HUES48 (cell line): ENCODE measurements around the gene TNS1.

Source experiments
- H3K27ac ChIP-seq: one replicate; pipeline ENCODE4 v1.7.0; 2013; ENCODE audit warnings: low read depth, low read length, inconsistent platforms
- H3K27me3 ChIP-seq: 2 replicates; pipeline ENCODE4 v1.6.1; 2013; ENCODE audit warnings: mild to moderate bottlenecking, low read length; ENCODE audit not compliant: control insufficient read depth, insufficient read depth
- H3K36me3 ChIP-seq: 2 replicates; pipeline ENCODE4 v1.6.1; 2013; ENCODE audit warnings: low read length; ENCODE audit not compliant: control insufficient read depth, insufficient read depth
- H3K4me1 ChIP-seq: 2 replicates; pipeline ENCODE4 v1.6.1; 2013; ENCODE audit warnings: mild to moderate bottlenecking, low read length; ENCODE audit not compliant: control insufficient read depth, insufficient read depth
- H3K4me3 ChIP-seq: 2 replicates; pipeline ENCODE4 v1.5.1; 2013; ENCODE audit warnings: mild to moderate bottlenecking, low read depth, low read length
- H3K9ac ChIP-seq: 2 replicates; pipeline ENCODE4 v1.6.1; 2013; ENCODE audit warnings: mild to moderate bottlenecking, low read depth, low read length, moderate library complexity
- H3K9me3 ChIP-seq: 2 replicates; pipeline ENCODE4 v1.6.1; 2013; ENCODE audit warnings: low read length; ENCODE audit not compliant: control insufficient read depth, insufficient read depth

TNS1 gene

DNA sequence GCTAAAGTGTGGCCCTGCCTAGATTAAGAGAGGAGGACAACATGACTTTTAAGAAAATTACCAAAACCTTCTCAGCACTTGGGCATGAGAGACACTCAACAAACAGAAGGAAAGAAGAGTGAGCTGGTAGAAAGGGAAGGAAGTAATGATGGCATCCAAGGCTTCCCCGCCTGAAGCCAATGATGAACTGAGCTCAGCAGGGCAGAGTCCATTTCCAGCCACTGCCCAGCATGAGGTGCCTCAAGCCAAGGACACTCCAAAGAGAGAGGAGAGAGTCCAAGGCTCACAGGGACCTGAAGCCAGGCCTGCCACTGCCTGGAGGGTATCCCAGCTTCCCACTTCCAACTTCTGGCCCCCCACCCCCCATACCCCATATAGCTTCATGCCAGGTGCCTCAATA lies 9.5 kb upstream of the TNS1 start:
- Histone ChIP-seq H3K4me1 (peaks cover 5% of the 10 kb centered on the region), H3K9ac (no peak overlapping the region), H3K27me3 (peaks cover 49% of the 10 kb centered on the region), H3K9me3 (no peaks in the 10 kb centered on the region), H3K36me3 (no peaks in the 10 kb centered on the region), H3K4me3 (no peak overlapping the region), H3K27ac (no peak overlapping the region)

DNA sequence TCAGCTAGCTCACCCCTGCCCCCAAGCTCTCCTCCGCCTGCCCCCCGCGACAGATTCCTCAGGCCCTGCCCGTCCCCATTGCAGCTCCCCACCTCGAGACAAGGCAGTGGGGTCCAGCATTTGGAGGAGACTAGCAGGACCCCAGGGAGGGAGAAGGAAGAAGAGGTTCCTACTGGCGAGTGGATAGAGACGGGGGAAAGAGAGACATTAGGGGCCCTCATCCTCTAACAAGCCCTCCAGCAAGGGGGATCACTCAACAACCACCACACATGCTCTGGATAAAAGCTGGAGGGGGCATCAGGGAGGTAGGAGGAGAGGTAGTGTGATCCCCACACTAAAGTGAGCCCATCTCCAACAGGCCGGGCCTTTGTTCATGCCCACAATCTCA lies 8.9 kb upstream of the TNS1 start:
- Histone ChIP-seq H3K27me3 (peaks cover 49% of the 10 kb centered on the region), H3K36me3 (no peaks in the 10 kb centered on the region), H3K9ac (no peak overlapping the region), H3K4me1 (peaks cover 5% of the 10 kb centered on the region), H3K27ac (no peak overlapping the region), H3K9me3 (no peaks in the 10 kb centered on the region), H3K4me3 (no peak overlapping the region)

DNA sequence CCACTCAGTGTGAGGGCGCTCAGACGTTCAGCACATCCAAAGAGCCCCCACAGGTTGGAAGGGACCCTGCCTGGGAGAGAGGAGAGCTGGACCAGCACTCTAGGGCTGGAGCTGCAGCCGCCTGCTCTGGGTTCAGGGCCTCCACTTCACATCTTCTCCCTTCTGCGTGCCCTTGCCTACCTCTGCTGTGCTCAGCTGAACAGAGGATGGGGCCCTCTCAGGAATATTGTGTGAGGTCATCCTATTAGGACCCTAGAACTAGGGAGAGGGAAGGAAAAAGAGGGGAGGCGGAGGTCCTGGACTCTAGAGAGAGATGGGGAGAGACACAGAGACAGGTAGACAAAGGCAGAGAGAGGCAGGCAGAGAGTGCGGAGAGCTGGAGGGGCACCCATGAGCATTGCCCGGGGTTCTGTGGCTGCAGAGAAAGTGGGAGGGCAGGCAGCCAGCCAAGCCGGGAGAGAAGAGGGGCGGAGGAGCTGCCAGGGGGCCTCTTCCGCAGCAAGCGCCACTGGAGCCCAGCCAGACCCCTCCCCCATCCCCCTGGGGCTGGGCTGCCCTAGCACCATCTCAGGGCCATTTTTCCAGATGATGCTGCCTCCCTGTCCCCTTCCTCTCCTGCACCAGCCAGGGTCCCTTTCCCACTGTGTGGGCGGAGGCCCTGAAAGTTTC lies 8.3 kb upstream of the TNS1 start:
- Histone ChIP-seq H3K9ac (no peak overlapping the region), H3K27ac (no peak overlapping the region), H3K36me3 (no peaks in the 10 kb centered on the region), H3K4me3 (peak overlapping the region; percentile 66), H3K4me1 (peaks cover 5% of the 10 kb centered on the region), H3K9me3 (no peaks in the 10 kb centered on the region), H3K27me3 (peaks cover 49% of the 10 kb centered on the region)

DNA sequence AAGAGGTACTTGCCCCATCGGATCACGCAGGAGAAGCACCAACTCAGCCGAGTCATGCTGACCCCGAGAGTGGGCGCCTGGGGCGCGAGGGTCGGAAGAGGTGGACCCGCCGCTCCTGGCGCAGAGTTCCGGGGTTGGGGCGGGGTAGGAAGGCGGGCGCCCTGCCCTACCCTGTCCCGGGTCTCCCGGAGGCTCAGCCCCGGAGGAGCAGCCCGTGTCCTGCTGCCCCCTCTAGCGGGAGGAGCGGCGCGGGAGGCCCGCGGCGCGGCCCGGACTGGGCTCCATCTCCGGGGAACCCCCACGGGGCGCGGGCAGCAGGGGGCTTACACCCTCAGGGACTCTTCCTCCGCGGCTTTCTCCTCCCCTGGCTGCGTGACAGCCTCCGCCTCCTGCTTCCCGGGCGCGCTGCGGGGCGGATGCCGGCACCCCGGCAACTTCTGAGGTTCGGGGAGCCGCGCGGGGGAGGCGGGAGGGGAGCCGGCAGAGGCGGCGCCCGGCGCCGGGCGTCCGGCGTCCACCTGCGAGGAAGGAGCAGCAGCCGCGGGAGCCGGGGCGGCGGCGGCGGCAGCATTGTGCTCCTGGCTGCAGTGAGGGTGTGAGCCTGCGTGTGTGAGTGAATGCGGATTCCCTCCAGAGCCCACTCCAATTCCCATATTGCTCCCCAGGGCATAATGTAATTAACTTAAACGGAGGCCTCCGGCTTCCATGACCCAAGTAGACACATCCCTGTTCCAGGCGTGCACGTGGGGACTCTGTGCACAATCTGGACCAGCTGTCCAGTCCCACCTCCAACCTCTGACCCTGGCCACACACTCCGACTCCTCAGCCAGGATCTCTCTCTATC lies 7.6 kb upstream of the TNS1 start:
- H3K36me3 ChIP-seq, result no peaks in the 10 kb centered on the region
- H3K4me3 ChIP-seq, result peak overlapping the region; percentile 66
- H3K27me3 ChIP-seq, result peaks cover 49% of the 10 kb centered on the region
- H3K4me1 ChIP-seq, result peaks cover 5% of the 10 kb centered on the region
- H3K27ac ChIP-seq, result no peak overlapping the region
- no peak overlapping the region for H3K9ac ChIP-seq
- no peaks in the 10 kb centered on the region for H3K9me3 ChIP-seq

DNA sequence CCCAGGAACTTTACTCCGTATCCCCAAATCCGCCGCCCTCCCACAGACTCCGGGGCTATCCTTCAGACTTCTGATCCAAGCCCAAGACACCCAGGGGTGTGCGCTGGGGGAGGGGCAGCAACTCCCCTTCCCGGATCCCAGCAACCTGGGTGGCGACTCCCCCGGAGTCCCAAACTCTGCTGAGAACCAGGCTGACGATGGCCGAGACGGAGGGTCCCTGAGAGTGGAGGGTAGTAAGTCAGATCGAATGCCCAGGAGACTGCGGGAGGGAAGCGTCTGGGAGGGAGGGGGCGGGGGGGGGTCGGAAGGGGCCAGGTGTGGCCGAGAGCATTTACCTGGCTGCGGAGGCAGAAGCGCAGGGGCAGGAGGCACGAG lies 7.0 kb upstream of the TNS1 start:
- Histone ChIP-seq H3K9ac (no peak overlapping the region), H3K27ac (no peak overlapping the region), H3K27me3 (peaks cover 49% of the 10 kb centered on the region)

DNA sequence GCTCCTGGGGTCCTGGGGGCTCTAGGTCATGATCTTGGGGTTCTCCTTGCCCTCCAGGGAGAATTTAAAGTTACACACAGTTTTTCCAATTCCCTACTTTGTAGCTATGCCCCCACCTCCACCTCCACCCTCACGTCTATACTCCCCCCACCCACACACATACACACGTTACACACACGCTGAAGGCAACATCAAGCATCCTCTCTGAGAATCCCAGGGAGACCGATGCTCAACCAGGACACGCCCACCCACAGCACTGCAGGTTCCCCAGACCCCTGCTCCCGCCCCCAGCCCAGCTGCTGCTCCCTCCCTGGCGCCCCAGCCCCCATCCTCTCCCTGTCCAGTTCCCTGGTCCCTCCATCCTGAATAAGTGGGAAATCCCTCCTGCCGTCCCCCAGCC lies 6.4 kb upstream of the TNS1 start:
- Histone ChIP-seq H3K9me3 (no peaks in the 10 kb centered on the region), H3K27me3 (peaks cover 49% of the 10 kb centered on the region), H3K4me3 (peak overlapping the region; percentile 66), H3K9ac (no peak overlapping the region), H3K36me3 (no peaks in the 10 kb centered on the region), H3K27ac (no peak overlapping the region), H3K4me1 (peaks cover 5% of the 10 kb centered on the region)

More for the DNA sequence above, 7.0 kb upstream of the TNS1 start:
- no peaks in the 10 kb centered on the region for H3K9me3 ChIP-seq
- peaks cover 5% of the 10 kb centered on the region for H3K4me1 ChIP-seq
- H3K36me3 ChIP-seq, result no peaks in the 10 kb centered on the region
- H3K4me3 ChIP-seq, result peak overlapping the region; percentile 66

DNA sequence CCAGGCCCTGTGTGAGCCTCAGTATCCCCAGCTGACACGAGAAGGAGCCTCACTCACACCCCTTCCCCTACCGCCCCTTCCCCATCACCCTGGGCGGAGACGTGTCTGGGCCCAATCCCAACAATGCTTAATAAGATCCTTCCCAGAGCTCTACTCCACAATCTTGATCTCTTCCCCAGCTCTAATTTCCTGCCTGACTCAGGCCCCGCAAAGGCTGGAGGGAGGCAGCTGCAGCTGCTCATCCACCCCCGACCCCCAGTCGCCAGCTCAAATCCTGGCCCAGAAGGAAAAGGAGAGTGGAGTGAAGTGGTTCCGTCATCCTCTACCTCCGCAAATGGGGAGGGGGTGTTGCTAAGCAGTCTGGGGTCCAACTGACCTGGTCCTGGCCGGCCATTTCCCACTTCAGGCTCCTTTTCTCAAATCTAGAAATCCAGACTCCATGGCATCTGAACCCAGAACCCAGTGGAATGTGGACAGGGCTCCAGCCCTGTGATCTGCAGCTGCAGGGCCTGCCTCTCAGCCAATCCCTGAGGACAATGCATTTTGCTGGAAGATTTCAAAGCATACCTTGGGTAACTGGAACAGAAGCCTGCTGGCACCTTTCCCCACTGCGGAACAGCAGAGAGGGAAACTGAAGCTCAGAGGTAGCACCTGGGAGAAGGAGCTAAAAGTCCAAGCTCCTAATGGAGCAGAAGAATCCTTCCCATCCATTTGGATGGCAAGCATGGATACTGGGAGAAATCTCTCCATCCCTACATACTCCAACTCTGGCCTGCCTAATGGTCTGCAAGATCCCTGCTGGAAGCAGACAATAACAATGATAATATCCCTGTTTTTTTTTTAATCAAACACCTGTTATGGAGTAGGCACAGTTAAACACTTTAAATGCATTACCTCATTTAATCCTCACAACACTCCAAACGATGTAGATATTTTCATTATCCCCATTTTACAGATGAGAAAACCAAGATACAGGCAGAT lies 5.6 kb upstream of the TNS1 start:
- Histone ChIP-seq H3K9me3 (no peaks in the 10 kb centered on the region), H3K4me3 (no peak overlapping the region), H3K36me3 (no peaks in the 10 kb centered on the region), H3K9ac (no peak overlapping the region), H3K27me3 (peaks cover 49% of the 10 kb centered on the region), H3K27ac (no peak overlapping the region), H3K4me1 (peaks cover 5% of the 10 kb centered on the region)

DNA sequence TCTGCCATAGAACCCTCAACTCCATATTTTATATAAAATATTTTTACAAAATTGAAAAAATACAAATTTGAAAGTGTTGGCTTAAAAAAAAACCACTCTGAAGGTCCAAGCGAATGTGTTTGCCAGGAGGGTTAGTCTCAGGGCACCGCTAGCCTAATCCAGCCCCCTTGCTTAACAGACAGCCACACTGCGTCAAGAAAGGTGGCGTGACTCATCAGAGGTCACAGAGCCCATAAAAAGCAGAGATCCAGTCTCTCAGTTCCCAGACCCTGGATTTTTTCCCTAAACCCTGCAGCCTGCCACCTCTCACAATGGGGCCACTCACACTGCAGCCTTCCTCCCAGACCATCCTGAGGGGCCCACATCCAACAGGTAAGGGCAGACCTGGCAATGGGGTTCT lies 3.9 kb upstream of the TNS1 start:
- peaks cover 40% of the 10 kb centered on the region for H3K27me3 ChIP-seq
- peaks cover 8% of the 10 kb centered on the region for H3K4me1 ChIP-seq
- no peak overlapping the region for H3K4me3 ChIP-seq
- H3K9me3 ChIP-seq, result no peaks in the 10 kb centered on the region
- H3K9ac ChIP-seq, result no peak overlapping the region
- no peaks in the 10 kb centered on the region for H3K36me3 ChIP-seq
- no peak overlapping the region for H3K27ac ChIP-seq

DNA sequence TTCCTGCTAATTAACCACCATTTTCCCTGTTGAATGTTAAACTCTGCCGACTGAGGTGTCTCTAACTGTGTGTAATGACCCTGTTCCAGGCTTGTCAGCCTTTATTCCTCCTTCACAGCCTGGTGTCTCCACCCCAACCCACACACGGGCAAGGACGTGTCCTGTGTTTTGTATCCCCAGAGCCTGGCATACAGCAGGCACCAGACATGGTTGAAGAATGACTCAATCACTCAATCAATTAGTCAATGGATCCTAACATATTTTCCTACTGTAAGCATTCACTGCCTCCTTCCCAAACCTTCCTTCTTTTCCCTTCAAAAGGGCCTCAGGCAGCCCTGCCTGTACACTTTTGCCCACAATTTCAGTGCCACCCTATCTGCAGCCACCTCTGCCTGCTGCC lies 2.7 kb upstream of the TNS1 start:
- no peaks in the 10 kb centered on the region for H3K36me3 ChIP-seq
- no peaks in the 10 kb centered on the region for H3K9me3 ChIP-seq
- H3K27ac ChIP-seq, result no peak overlapping the region
- H3K9ac ChIP-seq, result no peak overlapping the region
- 0 out of 2 replicates have a peak, but pooled peaks cover 4% of the 10 kb centered on the region for H3K4me1 ChIP-seq
- peaks cover 27% of the 10 kb centered on the region for H3K27me3 ChIP-seq
- no peak overlapping the region for H3K4me3 ChIP-seq

DNA sequence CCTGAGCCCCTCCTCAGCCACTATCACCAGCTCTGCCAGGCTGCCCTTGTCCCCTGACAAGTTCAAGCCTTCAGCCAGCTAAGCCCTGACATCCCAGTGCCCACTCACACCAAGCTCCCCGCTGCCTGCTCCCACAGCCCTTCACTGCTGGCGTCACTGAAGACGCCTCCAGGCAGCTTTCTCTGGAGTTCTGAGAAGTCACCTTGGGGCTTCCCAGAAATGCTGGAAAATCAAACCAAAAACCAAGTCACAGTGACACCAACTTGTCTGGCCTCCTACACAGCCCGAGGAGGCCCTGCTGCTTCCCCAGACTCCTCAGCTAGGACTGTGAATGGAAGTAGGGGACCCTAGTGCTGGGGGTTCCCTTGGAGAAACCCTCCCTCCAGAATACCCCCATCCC lies 2.2 kb upstream of the TNS1 start:
- Histone ChIP-seq H3K27ac (no peak overlapping the region), H3K27me3 (peaks cover 23% of the 10 kb centered on the region), H3K36me3 (no peaks in the 10 kb centered on the region), H3K9me3 (no peaks in the 10 kb centered on the region), H3K4me3 (no peak overlapping the region), H3K4me1 (0 out of 2 replicates have a peak, but pooled peaks cover 4% of the 10 kb centered on the region), H3K9ac (no peak overlapping the region)
